ENCODE data around the gene PPP1R14C.

- TF ChIP-seq CSDC2 (CRISPR knock-in tag; IDR thresholded peaks at IDR 0.05) (no peak), ZFP30 (CRISPR knock-in tag; IDR thresholded peaks at IDR 0.05) (no peak), ZFP3 (CRISPR knock-in tag; IDR thresholded peaks at IDR 0.05) (no peak), RARB (CRISPR knock-in tag; IDR thresholded peaks at IDR 0.05) (no peak), PATZ1 (CRISPR knock-in tag; IDR thresholded peaks at IDR 0.05; ENCODE audit: borderline replicate concordance) (no peak), CSRNP3 (CRISPR knock-in tag; IDR thresholded peaks at IDR 0.05) (no peak)
These were observed 102.5 kb downstream of the PPP1R14C start for GRCh38 chr6:150245148-150245935.
